OCI-LY7 (cell line): ENCODE results near the gene EEIG1.

Source experiments
- CTCF ChIP-seq: fragments of 200-600 bp; sonication (generic); conservative IDR thresholded peaks from 2 replicates; pipeline ENCODE4 v1.5.1; 2014; ENCODE audit warnings: mild to moderate bottlenecking, antibody characterized with exemption, low read length, moderate library complexity, mixed read lengths
- EZH2phosphoT487 ChIP-seq: fragments of 200-600 bp; sonication (generic); IDR thresholded peaks from 2 replicates; pipeline ENCODE4 v1.6.1; 2018; ENCODE audit warnings: low read depth, borderline replicate concordance, mild to moderate bottlenecking, mixed run types, antibody characterized with exemption, low read length, moderate library complexity, mixed read lengths

GRCh38 chr9:127972236-127972871 is 8.4 kb downstream of the EEIG1 start:
- TF ChIP-seq CTCF: no peak
- TF ChIP-seq EZH2phosphoT487: no peak
